D721Med (cell line): Measurements from ENCODE around the gene LPP.

ENCODE experiments used
- DNase-seq: peaks from one replicate; pipeline ENCODE4 v3.0.0; 2011; ENCODE audit warnings: low spot score; ENCODE audit not compliant: insufficient read length
- FAIRE-seq: peaks from 2 replicates; lab custom pipeline; 2011; peaks lifted over from hg19 to GRCh38; lab: Jason Lieb, UNC
- CTCF ChIP-seq: IDR thresholded peaks from 2 replicates; pipeline ENCODE4 v1.5.1; 2012; ENCODE audit warnings: mild to moderate bottlenecking, control low read depth; ENCODE audit not compliant: insufficient read depth; ENCODE audit errors: missing control alignments

The LPP gene

GRCh38 chr3:188400494-188401243 lies 246.7 kb downstream of the LPP start:
- no peak for TF ChIP-seq CTCF
- FAIRE-seq: no peak
- DNase-seq: no peak

GRCh38 chr3:188401244-188401993 lies 247.5 kb downstream of the LPP start:
- FAIRE-seq: no peak
- DNase-seq: no peak
- TF ChIP-seq CTCF: no peak

- FAIRE-seq: no peak
- no peak for TF ChIP-seq CTCF
Observed at GRCh38 chr3:188402229-188402628, 248.3 kb downstream of the LPP start.

GRCh38 chr3:188403404-188403803 lies 249.4 kb downstream of the LPP start:
- TF ChIP-seq CTCF: no peak
- FAIRE-seq: no peak
- DNase-seq: no peak

More at GRCh38 chr3:188402229-188402628, 248.3 kb downstream of the LPP start:
- no peak for DNase-seq

- no peak for FAIRE-seq
- no peak for TF ChIP-seq CTCF
- DNase-seq: no peak
Observed at GRCh38 chr3:188404124-188404523, 250.2 kb downstream of the LPP start.

GRCh38 chr3:188404701-188405100 lies 250.7 kb downstream of the LPP start:
- DNase-seq: no peak
- no peak for FAIRE-seq
- TF ChIP-seq CTCF: no peak
